ENCODE data around the gene USH2A. TPM values are rescaled to one million over a fixed set of nuclear protein-coding genes. Genes with fewer than 3 reads are reported as not detected.

USH2A gene
- polyA plus RNA-seq, 1 donor, result 0.05 TPM

DNA sequence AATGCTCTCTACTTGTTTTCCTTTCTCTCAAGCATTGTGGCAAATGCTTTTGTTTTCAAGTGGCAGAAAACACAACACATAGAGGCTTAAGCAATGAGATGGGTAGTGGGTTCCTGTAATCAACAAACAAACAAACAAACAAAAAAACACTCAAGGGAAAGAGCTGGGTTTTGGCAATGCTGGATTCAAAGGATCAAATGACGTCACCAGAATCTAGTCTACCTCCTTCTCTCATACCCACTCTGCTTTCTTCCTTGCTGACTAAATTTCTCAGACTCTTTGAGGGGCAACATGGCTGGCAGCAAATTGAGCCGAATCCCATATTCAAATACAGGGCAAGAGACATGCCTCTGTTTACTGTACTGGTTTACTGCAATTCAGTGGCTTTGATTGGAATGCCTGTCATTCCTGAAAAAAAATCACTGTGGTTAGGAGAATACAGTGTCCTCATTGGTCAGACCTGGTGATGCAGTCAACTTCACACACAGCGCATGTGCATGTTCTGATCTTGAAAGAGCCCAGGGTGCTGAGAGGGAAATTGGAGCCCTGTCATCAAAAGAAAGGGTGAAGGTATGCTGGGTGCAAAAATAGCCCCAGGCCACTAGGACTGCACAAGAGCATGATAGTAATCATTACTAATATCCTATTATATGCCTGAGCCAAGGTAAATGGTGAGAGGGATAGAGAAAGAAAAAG, 500.0 kb downstream of the USH2A start:
- DNase-seq, result no peak

DNA sequence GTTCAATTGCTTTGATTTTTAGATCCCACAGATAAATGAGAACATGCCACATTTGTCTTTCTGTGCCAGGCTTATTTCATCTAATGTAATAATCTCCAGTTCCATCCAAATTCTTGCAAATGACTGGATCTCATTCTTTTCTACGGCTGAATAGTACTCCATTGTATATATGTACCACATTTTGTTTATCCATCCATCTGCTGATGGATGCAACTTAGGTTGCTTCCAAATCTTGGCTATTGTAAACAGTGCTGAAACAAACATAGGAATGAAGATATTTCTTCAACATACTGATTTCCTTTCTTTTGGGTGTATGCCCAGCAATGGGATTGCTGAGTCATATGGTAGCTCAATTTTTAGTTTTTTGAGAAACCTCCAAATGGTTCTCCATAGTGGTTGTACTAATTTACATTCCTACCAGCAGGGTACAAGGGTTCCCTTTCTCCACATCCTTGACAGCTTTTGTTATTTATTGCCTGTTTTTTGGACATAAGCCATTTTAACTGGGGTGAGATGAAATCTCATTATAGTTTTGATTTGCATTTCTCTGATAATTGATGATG, 511.8 kb downstream of the USH2A start:
- no peak for DNase-seq

DNA sequence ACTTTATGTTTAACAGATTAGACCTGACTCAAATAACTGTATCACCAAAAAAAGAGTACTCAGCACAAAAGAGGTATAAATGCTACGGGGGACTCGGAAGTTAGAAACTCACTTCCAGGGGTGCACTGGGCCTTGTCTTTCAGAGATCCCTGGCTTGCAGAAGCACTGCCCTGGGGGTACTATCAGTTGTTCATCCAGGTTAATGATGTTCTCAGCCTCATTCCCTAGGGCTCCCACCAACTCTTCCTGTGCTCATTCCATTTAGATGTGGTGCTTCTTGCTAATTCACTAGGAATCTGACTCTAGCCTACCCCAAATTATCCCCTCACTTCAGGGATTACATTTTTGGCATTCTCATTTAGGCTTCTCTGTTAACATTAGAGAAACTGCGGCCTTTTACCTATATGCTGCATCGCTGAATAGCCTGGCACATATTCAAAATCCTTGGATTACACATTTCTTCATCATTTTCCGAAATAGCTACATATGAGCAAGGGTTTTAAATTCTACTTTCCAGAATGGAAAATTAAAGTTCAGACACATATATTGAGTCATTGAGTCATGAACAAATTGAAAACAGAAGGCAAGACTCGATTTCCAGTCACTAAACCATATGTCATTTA, 517.6 kb downstream of the USH2A start:
- no peak for DNase-seq

DNA sequence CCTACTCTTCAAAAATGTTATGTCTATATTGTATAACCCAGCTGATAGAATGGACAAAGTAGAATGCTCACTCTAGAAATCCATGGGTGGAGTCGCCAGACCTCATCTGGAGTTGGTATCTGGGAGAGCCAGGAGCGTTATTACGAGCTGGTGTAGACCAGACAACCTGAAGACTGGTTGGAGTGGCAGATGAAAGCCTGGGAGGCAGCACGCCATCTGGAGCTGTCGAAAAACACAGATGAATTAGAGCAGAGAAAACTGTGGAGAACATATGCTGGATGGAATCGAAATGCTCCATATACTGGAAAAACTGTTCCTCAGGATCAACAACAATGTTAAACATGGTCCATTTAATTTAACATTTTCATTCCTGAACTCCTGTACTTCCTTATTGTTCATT, 522.6 kb downstream of the USH2A start:
- no peak for DNase-seq

- no peak for DNase-seq
Observed at GRCh38 chr1:215899901-215900300, 523.3 kb downstream of the USH2A start.

DNA sequence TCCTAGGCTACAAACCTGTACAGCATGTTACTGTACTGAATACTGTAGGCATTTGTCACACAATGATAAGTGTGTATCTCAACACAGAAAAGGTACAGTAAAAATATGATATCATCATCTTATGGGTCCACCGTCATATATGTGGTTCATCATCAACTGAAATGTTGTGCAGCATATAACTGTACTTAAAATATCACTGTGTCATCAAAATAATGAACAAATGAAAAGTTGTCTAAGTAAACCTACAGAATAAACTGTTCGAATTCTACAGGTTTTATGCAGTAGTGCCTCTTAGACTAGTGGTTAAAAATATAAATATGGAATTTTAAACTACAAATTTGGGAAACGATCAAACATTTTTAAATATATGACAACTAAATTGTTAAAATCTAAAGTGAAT, 527.4 kb downstream of the USH2A start:
- DNase-seq, result no peak

- DNase-seq, result no peak
Observed at GRCh38 chr1:215895276-215895675, 528.0 kb downstream of the USH2A start.

DNA sequence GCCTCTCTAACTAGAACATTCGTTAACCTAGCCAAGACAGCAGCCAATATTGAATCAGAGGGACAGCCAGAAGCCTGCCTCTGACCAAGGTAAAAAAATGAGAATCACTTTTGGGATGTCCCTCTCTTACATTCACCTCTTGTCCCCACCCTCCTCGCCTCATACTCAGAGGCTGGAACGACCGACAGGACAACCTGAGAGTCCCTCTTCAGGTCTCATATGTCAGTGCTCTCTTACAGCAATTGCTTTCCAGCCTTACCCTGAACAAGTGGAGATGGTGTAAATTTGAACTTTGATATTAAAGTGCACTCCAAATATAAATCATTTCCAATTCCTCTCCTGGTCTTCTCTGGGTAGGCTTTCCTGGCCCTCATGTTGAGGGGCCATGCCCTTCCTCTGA, 528.6 kb downstream of the USH2A start:
- no peak for DNase-seq

DNA sequence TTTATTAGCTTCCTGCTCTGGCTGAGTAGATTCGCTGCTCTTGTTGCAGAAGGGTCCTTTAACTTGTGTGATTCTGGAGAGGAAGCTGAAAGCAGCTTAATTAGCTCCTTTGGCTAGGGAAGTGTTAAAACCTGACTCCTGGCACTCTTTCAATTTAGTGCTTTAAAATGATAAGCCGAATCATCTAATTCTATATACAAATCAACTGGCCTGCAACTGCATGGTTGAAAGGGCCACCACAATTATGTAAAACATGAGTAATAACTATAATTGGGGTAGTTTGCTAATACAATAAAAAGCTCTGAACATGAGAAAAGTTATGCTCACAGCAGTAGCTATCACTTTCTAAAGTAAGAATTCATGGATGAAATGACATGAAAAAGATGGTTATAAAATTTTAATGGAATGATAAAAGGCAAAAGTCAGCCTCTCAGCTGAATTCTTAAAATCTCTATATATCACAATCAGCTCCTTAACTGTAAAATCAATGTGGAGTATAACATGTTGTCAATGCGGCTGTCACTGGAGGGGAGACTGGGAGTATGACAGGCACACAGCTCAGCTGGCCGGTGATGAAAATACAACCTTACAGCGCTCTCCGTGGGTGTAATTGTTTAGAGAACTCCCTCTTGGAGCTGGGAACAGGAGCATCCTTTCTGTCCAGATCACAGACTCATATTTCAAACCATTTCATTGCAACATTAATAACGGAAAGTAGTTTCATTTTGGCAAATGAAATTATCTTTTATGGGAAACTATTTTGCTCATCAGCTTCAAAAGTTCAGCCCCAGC, 531.8 kb downstream of the USH2A start:
- no peak for DNase-seq

- DNase-seq, result no peak
Observed at GRCh38 chr1:215890438-215890837, 532.8 kb downstream of the USH2A start.

DNA sequence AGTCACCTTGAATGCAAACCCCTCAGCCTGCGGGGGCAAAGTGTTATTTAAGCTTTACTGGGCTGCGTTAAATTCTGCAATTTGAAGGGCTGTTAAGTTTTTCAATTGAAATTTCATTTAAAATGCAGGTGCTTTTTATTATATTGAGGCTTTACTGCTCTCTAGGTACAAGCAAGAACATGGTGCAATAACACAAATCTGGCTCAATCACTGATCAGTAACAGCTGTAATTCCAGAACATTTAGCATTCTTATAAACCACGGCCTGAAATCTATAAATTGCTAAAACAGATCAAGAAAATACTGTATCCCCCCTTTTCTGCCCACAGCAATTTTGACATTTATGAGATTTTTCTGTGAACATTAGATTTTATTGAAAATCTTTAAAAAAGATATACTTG, 533.4 kb downstream of the USH2A start:
- DNase-seq, result no peak

GRCh38 chr1:215888159-215888558, 535.1 kb downstream of the USH2A start:
- no peak for DNase-seq

- DNase-seq, result no peak
Observed at GRCh38 chr1:215887627-215888026, 535.6 kb downstream of the USH2A start.

GRCh38 chr1:215883004-215883403, 540.2 kb downstream of the USH2A start:
- no peak for DNase-seq

DNA sequence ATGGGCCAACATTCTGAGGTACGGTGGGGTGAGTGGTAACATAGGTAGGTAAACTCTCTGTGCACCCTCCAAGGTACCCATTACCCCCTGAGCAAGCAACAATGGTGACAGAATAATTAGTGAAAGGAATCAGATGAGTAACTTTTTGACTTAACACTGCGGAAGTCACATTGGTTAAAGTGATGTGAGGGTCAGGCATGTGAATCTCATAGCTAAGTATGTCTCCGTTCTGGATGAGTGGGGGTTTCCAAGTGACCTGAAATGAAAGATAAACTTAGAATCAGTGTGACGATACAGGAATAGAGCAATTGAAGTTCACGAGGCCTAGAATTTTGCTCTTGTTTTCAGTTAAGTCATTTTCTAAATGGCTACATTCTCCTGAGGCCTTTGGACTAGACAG, 544.4 kb downstream of the USH2A start:
- no peak for DNase-seq

DNA sequence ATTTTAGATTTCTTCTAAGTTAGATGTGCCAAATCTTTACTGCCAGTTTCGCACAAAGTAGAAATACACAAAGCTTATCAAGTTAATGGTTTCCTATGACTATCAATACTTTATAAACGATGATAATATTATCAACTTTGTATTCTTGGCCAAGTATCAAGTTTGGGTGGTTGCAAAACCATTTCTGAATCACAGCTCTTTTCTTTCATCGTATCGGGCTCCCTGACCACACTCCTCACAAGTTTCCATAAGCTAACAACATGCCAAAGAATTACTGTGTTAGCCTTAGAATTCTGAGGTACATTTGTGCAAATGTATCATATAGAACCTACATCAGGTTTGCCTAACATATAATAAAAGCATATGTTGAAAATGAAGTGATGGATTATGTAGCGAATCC, 545.1 kb downstream of the USH2A start:
- DNase-seq, result no peak

GRCh38 chr1:215877452-215877951, 545.7 kb downstream of the USH2A start:
- no peak for DNase-seq

DNA sequence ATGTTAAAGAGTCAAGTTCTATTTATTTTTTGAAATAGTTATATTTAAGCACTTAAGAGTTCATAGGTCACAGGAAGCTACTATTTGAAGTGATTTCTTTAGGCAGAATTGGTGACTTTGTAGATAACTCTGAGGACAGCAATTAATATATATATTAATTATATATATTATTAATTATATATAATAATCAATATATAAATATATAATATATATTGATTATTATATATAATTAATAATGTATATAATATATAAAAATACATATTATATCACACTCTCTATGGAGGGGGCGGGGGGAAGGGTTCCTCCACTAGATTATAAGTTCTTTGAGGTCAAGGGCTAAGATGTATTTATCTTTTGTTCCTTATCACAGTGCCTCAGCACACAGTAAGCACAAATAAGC, 547.5 kb downstream of the USH2A start:
- no peak for DNase-seq

DNA sequence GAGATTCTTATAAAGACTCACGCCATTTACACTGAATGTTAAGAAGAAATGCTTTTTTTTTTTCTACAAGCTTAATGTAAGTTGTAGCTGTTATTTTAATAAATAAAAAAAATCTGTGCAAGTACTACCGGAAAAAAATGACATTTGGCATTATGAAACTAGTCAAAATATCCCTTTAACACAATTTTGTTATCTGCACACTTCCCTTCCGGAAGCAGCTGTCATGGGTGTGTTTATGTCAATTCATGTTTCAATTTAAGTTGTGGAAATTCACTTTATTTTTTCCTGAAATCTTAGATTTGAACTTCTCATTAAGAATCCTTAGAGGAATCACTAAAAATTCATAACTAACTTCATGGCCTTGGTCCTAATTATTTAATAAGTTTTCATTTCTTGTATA, 548.0 kb downstream of the USH2A start:
- no peak for DNase-seq

GRCh38 chr1:215872658-215873057, 550.6 kb downstream of the USH2A start:
- no peak for DNase-seq

GRCh38 chr1:215868500-215868899, 554.7 kb downstream of the USH2A start:
- no peak for DNase-seq

GRCh38 chr1:215865060-215865459, 558.2 kb downstream of the USH2A start:
- no peak for DNase-seq

DNA sequence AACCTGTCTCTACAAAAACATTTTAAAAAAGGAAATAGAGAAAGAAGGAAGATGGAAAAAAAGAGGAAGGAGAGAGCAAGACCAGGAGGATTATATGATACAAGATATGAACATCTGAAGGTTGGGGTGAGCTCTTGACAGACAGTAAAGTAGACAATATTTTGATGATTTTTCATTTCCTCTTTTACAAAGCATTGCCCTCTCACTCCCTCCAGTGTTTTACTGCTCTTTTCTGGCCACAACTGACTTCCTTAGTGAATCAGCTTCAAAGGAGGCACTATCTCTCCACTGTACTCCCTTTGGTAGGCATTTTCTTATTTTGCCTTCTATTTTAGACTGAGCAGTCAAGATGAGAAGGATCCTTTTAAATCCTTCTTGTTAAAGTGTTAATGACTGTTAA, 559.5 kb downstream of the USH2A start:
- DNase-seq, result no peak
